Upper lobe of right lung (tissue), 1 donor: Measurements from ENCODE around the gene ATP8A1. TPM values are rescaled to one million over a fixed set of nuclear protein-coding genes. Genes with fewer than 3 reads are reported as not detected.
"Not testable (repeated sequence)": the region's sequence is repeated elsewhere in the genome, so short reads cannot be mapped to it uniquely, and the experiment has no call there.

Experiments used
- ATAC-seq: fragments of 200-7000 bp; cut with Tn5 transposase; one replicate; pipeline ENCODE4 v1.9.1; 2020; ENCODE audit warnings: mild to moderate bottlenecking, moderate library complexity
- DNase-seq: peaks from one replicate; pipeline ENCODE4 v3.0.0-alpha.2; 2020
- H3K27ac ChIP-seq: fragments of 200-600 bp; one replicate; pipeline ENCODE4 v1.8.0; 2022
- H3K27me3 ChIP-seq: fragments of 200-600 bp; one replicate; pipeline ENCODE4 v1.8.0; 2022; ENCODE audit warnings: mild to moderate bottlenecking
- H3K36me3 ChIP-seq: fragments of 200-600 bp; one replicate; pipeline ENCODE4 v1.8.0; 2022
- H3K4me1 ChIP-seq: fragments of 200-600 bp; one replicate; pipeline ENCODE4 v1.8.0; 2022
- H3K4me3 ChIP-seq: fragments of 200-600 bp; one replicate; pipeline ENCODE4 v1.8.0; 2022; ENCODE audit warnings: mild to moderate bottlenecking
- H3K9me3 ChIP-seq: fragments of 200-600 bp; one replicate; pipeline ENCODE4 v1.8.0; 2022
- intact Hi-C: fragments of 100-400 bp; cut with DNase I; formaldehyde crosslinking; loops from one replicate; pipeline ENCODE4 v1.11.0; 2022
- total RNA-seq: library from RNA; stranded (reverse); fragmentation: NEBNext Ultra II Directional; extraction: Animal tissue kit (Norgen Biotek cat#: 25700); gene quantifications from one replicate; pipeline ENCODE4 v1.2.1, GENCODE V29; 2021
- TF ChIP-seq, protein P1 (sequence below): fragments of 200-600 bp; IDR thresholded peaks from one replicate; pipeline ENCODE4 v1.8.0; 2022; ENCODE audit warnings: antibody characterized with exemption
- donor health status: DM: no; HTN: yes; CAD: no; lungs with severe emphysema.

The ATP8A1 gene
- total RNA-seq, 1 donor from 2014 or later: 79.3 TPM

DNA sequence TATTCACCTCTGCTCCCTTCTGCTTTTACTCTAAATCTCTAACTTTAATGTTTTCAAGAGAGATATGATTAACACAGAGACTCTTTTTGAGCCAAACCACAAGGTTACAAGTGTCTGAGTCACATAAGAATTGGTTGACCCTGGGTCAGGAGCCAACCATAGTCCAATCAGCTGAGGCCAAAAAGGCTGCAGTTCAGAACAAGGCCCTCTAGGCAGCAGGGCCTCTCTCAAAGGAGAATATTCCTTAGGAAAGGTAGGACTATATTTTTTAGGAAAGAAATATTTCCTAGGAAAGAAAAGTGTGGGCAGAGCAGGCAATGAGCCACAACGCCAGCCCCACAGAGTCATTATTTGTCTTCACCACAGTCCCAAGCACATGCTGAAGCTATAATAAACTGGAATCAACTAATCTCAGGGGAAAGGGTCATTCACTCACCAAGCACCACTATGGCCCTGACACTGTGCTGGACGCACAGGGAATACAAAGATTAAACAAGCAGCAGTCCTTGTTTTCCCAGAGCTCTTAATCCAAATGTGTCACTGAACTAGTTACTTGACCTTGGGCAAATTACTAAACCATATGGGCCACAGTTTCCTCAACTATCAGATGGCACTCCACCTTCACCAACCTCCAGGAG is 2.2 kb downstream of the ATP8A1 start:
- peaks cover 27% of the 10 kb centered on the region for H3K4me1 ChIP-seq
- TF ChIP-seq, protein P1, sequence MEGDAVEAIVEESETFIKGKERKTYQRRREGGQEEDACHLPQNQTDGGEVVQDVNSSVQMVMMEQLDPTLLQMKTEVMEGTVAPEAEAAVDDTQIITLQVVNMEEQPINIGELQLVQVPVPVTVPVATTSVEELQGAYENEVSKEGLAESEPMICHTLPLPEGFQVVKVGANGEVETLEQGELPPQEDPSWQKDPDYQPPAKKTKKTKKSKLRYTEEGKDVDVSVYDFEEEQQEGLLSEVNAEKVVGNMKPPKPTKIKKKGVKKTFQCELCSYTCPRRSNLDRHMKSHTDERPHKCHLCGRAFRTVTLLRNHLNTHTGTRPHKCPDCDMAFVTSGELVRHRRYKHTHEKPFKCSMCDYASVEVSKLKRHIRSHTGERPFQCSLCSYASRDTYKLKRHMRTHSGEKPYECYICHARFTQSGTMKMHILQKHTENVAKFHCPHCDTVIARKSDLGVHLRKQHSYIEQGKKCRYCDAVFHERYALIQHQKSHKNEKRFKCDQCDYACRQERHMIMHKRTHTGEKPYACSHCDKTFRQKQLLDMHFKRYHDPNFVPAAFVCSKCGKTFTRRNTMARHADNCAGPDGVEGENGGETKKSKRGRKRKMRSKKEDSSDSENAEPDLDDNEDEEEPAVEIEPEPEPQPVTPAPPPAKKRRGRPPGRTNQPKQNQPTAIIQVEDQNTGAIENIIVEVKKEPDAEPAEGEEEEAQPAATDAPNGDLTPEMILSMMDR: no peak
- H3K9me3 ChIP-seq: no peaks in the 10 kb centered on the region
- ATAC-seq: peak; percentile 7
- no peak for DNase-seq
- peak overlapping the region; percentile 91 for H3K4me3 ChIP-seq
- H3K36me3 ChIP-seq: no peaks in the 10 kb centered on the region
- intact Hi-C loops: no loop called here
- H3K27me3 ChIP-seq: no peaks in the 10 kb centered on the region
- H3K27ac ChIP-seq: peak overlapping the region; percentile 94

DNA sequence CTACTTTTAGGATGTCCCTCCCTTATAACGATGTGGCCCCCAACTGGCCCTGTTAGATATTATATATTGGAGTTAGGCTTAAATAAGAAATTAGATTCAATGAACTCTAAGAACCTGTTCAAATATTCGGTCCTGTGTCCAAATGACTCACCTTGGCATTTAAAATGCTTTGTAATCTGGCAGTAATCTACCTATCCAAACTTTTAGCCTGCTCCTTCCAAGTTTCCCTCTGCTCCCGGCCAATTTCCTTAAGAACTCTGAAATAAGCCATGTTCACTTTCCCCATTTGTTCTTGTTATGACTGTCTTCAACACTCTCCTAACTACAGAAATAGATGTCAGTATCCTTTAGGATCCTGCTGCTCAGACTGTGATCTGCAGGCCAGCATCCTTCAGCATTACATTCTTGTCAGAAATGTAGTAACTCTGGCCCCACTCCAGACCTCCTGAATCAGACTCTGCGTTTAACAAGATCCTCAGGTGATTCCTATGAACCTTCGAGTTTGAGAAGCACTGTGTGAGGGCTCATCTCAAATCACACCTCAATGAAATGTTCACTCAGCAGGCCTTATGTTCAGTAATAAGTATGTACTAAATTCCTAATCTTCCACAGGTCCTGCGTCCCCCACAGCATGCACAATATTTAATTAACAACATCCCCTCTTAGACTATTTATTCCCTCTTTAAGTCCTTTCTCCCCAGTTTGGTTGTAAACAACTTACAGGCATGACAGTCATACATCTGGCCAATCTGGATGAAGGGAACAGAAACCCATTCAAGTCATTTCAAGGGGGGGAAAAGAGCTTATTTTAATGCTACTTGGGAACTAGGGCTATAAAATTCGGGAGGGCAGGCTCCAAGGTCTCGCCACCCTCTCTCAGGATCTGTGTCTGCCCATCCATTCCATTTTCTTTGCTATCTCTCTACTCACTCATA is 3.0 kb downstream of the ATP8A1 start:
- Histone ChIP-seq H3K4me3 (peak overlapping the region; percentile 91), H3K27me3 (no peaks in the 10 kb centered on the region), H3K4me1 (peaks cover 27% of the 10 kb centered on the region), H3K27ac (peak overlapping the region; percentile 2), H3K36me3 (no peaks in the 10 kb centered on the region), H3K9me3 (no peaks in the 10 kb centered on the region)
- no peak for DNase-seq
- intact Hi-C loops: no loop called here
- TF ChIP-seq, protein P1: no peak
- ATAC-seq: no peak

DNA sequence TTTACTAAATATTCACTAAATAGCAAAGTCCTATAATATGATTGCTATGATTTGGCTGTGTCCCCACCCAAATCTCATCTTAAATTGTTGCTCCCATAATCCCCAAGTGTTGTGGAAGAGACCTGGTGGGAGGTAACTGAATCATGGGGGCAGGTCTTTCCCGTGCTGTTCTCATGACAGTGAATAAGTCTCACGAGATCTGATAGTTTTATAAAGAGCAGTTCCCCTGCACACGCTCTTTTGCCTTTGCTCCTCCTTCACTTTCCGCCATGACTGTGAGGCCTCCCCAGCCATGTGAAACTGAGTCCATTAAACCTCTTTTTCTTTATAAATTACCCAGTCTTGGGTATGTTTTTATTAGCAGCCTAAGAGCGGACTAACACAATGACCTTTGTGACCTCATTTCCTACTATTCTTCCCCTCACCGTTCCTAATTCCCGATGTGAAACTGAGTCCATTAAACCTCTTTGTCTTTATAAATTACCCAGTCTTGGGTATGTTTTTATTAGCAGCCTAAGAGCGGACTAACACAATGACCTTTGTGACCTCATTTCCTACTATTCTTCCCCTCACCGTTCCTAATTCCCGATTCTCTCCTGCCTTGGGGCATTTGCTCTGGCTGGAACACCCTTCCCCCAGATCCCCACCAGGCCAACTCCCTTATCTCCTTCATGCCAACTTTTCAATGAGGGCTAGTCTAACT is 4.2 kb downstream of the ATP8A1 start:
- ATAC-seq, H3K27ac ChIP-seq, H3K27me3 ChIP-seq, DNase-seq, H3K4me3 ChIP-seq, H3K9me3 ChIP-seq, H3K36me3 ChIP-seq, intact Hi-C loops: not testable (repeated sequence)
- H3K4me1 ChIP-seq: peaks cover 19% of the 10 kb centered on the region

DNA sequence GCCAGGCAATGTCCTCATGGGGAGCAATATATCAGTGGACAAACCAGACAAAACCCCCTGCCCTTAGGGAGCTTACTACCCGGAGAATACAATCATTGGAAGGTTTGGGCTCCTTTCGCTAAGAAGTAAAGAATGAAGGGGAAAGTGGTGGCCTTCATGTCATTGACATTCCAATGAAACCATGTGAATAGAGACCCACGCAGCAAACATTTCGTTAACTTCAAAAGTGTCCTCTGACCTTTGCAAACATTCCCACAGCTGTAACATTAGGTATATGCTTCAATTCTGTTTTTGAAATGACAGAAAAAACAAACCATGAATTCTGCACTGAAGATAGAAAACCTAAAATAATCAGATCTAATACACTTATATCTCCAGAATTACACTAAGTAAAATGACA is 7.0 kb downstream of the ATP8A1 start:
- ATAC-seq (no peak), DNase-seq (no peak)
- Histone ChIP-seq H3K4me1 (peaks cover 12% of the 10 kb centered on the region), H3K27ac (no peak overlapping the region), H3K9me3 (no peaks in the 10 kb centered on the region), H3K27me3 (no peaks in the 10 kb centered on the region), H3K4me3 (no peak overlapping the region), H3K36me3 (no peaks in the 10 kb centered on the region)
- TF ChIP-seq, protein P1: no peak
- intact Hi-C loops: no loop called here

DNA sequence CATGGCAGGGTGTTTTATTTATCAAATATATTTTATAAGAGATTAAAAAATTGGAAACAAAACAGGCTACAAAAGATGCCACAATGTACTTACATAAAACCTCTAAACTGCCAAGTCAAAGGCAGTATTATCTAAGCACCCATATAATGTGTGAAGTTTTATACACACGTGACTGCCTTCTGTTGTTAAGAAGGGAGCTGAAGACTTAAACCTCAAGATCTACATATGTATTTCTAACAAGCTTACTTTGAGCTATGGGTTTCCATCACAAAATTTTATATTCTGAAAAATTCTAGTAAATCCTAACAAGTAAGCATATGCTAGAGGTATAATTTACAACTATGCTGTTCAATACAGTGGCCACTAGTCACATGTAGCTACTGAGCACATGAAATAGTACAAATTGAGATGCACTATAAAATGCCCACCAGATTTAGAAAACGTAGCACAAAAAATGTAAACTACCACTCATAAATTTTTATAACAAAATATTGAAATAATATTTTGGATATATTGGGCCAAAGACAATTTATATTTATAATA is 9.8 kb downstream of the ATP8A1 start:
- ATAC-seq: no peak

More for the DNA sequence above, 9.8 kb downstream of the ATP8A1 start:
- TF ChIP-seq, protein P1: no peak
- no peaks in the 10 kb centered on the region for H3K9me3 ChIP-seq
- DNase-seq: no peak
- peaks cover 14% of the 10 kb centered on the region for H3K4me1 ChIP-seq
- H3K27ac ChIP-seq: no peak overlapping the region
- no peaks in the 10 kb centered on the region for H3K36me3 ChIP-seq
- no peak overlapping the region for H3K4me3 ChIP-seq
- H3K27me3 ChIP-seq: no peaks in the 10 kb centered on the region
- intact Hi-C loops: no loop called here
